ENCODE measurements around the gene BMPR2. TPM values are rescaled to one million over a fixed set of nuclear protein-coding genes. Genes with fewer than 3 reads are reported as not detected.
"Not testable (repeated sequence)": the region's sequence is repeated elsewhere in the genome, so short reads cannot be mapped to it uniquely, and the experiment has no call there.

BMPR2 gene
- polyA plus RNA-seq, 4 donors = 48.6 to 66.1 (median 56.4) TPM

DNA sequence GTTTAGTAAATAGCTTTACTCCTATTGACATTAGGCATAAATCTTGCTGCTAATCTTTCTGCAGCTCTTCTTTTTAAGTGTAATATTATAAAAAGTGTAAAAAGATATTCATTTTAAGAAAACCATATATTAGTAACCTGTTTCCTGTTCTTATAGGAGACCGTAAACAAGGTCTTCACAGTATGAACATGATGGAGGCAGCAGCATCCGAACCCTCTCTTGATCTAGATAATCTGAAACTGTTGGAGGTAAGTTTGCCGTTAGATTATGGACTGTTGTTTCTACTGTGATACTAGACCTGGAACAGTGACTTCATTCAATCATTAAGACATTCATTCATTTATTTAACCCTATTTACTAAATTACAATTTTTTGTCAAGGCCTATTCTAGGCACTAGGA is 138.6 kb downstream of the BMPR2 start:
- no peak for DNase-seq (ENCODE audit: low read depth in 4 of 4, low spot score in 2 of 4)

DNA sequence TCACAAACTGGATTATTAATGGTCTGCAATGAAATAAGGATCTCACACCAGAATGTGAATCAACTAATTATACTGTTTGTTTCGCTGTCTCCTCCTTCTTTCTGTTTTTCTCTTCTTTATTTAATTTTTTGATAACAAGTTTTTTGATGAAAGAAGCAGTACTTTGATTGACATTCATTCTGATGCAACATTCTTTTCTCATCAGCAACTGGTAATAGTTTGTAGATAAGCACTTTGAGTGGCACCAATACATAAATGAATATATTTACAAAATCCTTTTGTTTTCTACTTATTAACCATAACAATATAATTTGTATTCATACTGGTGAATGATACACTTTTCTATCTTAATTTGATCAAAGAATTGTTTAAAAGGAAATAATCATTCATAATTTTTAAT is 143.3 kb downstream of the BMPR2 start:
- no peak for DNase-seq (ENCODE audit: low read depth in 4 of 4, low spot score in 2 of 4)

DNA sequence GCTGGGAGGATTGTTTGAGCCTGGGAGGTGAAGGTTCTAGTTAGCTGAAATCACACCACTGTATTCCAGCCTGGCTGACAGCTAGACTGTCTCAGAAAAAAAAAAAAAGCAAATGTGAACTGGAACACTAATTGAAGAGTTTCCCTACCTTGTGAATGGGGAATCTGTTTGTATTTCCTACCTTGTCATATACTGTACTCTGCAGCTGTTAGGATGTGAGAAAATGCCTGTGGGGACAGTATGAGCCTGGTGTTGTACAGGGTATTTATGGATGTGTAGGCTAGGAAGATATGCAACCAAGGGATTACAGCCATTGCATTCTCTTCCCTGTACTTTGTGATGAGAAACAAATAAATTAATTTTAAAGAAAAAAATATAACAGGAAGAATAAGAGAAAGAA is 145.3 kb downstream of the BMPR2 start:
- no peak for DNase-seq (ENCODE audit: low read depth in 4 of 4, low spot score in 2 of 4)

DNA sequence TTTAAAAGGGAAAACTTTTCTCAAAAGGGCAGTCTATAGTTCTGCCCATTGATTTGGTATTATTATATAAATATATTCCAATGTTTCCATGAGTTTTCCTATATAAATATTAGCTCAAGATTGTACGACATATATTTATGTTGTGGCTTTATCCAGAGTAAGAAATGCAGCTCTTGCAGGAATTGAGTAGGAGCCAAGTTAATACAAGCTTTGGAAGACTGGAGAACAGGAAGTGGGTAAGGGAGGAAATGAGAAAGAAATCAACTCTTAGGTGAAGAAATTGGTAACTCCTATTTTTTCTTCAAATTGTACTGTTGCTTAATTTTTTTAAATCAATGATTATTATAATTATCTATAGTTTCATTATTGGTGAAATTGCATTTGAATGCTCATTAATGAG is 153.3 kb downstream of the BMPR2 start:
- no peak for DNase-seq (ENCODE audit: low read depth in 4 of 4, low spot score in 2 of 4)

DNA sequence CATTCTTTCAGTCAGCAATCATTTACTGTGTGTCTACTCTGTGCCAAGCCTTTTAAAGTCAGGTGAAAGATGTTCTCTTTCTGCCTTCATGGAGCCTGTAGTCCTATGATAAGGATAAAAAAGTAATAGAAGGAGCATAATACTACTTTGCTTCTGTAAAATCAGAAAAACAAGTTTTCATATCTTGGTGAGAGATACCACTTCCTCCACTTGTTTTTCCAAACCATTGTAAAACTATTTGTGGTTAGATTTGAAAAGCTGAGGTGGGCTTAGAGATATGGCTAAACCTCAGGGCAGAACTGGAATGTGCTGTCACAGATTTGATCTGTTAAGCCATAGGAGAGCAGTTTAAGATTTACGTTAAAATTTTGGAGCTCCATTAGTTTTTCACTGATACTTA is 153.9 kb downstream of the BMPR2 start:
- DNase-seq (ENCODE audit: low read depth in 4 of 4, low spot score in 2 of 4) = no peak

DNA sequence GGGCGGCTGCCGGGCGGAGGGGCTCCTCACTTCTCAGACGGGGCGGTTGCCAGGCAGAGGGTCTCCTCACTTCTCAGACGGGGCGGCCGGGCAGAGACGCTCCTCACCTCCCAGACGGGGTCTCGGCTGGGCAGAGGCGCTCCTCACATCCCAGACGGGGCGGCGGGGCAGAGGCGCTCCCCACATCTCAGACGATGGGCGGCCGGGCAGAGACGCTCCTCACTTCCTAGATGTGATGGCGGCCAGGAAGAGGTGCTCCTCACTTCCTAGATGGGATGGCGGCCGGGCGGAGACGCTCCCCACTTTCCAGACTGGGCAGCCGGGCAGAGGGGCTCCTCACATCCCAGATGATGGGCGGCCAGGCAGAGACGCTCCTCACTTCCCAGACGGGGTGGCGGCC is 159.2 kb downstream of the BMPR2 start:
- not testable (repeated sequence) for DNase-seq (ENCODE audit: low read depth in 4 of 4, low spot score in 2 of 4)

DNA sequence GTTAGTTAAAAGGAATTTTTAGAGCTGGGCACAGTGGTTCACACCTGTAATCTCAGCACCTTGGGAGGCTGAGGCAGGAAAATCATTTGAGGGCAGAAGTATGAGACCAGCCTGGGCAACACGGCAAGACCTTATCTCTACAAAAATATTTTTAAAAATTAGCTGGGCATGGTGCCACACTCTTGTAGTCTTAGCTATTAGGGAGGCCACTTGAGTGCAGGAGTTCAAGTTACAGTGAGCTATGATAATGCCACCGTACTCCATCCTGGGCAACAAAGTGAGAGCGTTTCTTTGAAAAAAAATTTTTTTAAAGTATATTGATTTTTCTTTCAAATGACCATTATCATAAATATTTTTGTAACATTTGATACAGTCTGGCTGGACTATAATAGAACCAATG is 165.0 kb downstream of the BMPR2 start:
- DNase-seq (ENCODE audit: low read depth in 4 of 4, low spot score in 2 of 4) = no peak

DNA sequence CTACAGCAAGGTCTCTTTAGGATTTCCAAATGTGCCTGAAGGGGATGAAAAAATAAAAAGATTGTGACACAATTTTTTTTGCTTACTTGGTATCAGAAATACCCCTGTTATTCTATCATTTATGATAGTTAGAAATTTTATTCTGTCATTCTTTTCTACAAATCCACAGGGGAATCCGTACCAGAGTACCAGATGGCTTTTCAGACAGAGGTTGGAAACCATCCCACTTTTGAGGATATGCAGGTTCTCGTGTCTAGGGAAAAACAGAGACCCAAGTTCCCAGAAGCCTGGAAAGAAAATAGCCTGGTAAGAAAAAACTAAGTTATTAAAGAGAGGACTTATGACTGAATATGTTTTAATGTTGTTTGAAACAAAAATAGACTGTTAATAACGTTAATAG is 166.0 kb downstream of the BMPR2 start:
- DNase-seq (ENCODE audit: low read depth in 4 of 4, low spot score in 2 of 4) = no peak

DNA sequence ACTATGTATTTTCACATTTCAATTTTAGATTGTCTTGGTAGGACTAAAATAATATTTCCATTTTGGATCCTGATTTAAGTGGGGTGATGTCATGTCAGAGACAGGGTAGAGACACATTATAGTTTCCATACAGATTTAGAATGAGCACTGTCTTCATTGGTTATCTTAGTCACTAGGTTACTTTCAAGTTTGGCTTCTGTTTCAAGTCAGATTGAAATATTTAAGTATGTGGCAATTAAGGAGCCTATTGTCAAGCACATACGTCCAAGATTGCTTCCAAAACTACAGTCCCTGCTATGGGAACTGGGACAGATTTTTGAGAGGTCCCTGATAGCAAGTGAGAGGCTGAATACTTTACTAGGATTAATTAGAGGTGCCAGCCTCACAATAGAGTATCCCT is 169.4 kb downstream of the BMPR2 start:
- DNase-seq (ENCODE audit: low read depth in 4 of 4, low spot score in 2 of 4) = no peak

DNA sequence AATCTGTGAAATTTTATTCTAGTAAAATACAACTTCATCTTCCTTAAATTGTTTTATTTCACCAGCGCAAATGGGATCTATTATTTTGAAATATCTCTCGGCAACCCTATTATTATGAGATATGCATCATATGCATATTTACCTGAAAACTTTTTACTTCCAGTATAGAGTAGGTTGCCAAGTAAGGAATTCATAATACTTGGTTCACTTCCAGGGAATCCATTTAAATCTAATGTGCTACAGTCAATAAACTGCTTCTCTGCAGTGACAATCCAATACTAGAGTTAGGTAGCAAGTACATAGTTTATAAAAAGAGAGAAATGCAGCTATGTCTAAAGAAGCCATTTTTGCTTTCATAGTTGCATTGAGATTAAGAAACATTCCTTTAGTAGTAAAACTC is 169.8 kb downstream of the BMPR2 start:
- DNase-seq (ENCODE audit: low read depth in 4 of 4, low spot score in 2 of 4) = no peak

DNA sequence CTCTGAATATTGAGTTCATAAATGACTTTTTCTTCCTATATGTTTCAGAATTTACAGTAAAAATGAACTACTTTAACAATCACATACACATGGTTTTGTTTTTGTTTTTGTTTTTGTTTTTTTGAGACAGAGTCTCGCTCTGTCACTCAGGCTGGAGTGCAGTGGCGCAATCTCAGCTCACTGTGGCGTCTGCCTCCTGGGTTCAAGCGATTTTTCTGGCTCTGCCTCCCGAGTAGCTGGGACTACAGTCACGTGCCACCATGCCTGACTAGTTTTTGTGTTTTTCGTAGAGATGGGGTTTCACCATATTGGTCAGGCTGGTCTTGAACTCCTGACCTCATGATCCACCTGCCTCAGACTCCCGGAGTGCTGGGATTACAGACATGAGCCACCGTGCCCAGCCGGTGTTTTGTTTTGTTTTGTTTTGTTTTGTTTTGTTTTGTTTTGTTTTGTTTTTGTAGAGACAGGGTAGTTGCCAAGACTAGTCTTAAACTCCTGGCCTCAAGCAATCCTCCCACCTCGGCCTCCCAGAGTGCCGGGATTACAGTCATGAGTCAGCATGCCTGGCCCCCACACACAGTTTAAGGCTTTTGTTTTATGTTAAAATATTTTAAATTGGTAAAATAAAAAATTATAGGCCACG is 170.5 kb downstream of the BMPR2 start:
- not testable (repeated sequence) for DNase-seq (ENCODE audit: low read depth in 4 of 4, low spot score in 2 of 4)

DNA sequence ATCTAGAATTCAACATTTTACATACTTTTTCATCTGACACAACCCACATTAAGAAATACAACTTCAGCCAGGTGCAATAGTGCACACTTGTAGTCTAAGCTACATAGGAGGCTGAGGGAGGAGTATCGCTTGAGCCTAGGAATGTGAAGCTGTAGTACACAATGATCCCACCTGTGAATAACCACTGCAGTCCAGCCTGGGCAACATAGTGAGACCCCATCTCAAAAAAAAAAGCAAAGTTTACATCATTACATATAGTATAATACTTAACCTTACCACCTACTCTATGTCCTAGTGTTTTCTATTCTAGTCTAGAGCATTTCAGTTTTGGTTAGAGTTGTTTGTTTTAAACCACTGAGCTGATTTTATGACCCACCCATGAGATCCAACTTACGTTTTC is 172.1 kb downstream of the BMPR2 start:
- DNase-seq (ENCODE audit: low read depth in 4 of 4, low spot score in 2 of 4) = no peak

DNA sequence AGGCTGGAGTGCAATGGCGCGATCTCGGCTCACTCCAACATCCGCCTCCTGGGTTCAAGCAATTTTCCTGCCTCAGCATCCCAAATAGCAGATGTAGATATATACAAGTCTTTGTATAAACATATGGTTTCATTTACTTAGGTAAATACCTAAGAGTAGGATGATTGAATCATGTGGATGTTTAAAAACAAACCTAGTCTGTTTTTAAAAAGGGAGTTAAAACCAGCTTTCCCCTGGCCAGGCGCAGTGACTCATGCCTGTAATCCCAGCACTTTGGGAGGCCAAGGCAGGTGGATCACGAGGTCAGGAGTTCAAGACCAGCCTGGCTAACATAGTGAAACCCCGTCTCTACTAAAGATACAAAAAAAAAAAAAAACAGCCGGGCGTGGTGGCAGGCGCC is 174.9 kb downstream of the BMPR2 start:
- DNase-seq (ENCODE audit: low read depth in 4 of 4, low spot score in 2 of 4) = not testable (repeated sequence)

DNA sequence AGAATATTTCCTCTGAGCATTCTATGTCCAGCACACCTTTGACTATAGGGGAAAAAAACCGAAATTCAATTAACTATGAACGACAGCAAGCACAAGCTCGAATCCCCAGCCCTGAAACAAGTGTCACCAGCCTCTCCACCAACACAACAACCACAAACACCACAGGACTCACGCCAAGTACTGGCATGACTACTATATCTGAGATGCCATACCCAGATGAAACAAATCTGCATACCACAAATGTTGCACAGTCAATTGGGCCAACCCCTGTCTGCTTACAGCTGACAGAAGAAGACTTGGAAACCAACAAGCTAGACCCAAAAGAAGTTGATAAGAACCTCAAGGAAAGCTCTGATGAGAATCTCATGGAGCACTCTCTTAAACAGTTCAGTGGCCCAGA is 179.2 kb downstream of the BMPR2 start:
- DNase-seq (ENCODE audit: low read depth in 4 of 4, low spot score in 2 of 4) = no peak

DNA sequence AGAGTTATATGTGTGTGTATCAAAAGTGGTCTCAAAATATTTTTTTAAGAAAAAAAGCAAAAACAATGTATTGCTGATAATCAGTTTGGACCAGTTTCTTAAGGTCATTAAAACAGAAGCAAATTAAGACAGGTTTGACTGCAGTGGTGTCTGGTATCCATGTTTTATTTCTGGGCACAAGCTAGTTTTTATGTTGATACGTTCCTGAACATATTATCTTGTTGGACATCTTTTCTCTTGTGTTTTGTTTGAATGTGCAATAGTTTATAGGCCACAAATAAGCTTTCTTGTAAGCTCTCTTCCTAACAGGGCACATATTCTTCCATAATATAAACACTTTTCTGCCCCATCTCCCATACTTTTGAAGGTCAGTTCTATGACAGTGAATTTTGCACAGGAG is 184.1 kb downstream of the BMPR2 start:
- DNase-seq (ENCODE audit: low read depth in 4 of 4, low spot score in 2 of 4) = no peak

DNA sequence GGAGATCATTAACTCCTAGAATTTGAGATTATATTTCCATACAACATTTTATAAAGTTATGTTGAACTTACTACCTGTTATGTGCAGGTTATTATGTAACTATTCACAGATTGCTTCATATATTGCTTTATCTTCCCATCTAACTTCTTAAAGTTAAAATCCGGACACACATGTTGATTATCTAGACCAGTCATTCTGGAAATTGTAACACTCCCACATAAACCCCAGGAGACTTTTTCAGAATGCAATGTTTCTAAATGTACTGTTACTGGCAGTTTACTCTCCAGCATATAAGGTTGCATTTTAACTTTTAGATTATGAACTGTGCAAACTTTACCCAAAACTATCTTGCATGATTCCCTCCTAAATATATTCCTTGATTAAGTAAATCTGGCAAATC is 188.1 kb downstream of the BMPR2 start:
- DNase-seq (ENCODE audit: low read depth in 4 of 4, low spot score in 2 of 4) = no peak

DNA sequence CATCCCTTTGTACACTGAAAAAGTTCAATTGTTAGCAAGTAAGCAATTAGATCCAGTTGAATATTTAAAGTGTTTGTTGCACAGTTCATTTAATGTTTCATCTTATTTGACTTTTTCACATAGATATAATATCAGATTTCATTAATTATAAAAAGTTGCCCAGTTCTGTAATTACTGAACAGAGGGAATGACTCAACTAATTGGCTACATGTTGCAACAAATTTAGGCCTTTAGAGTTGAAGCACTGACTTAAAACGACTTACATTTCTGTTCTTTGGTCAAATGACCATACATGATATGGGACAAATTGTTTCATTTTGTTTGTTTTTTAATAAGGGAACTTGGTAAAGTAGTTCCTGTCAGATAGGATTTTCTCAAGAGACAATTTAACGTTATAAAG is 190.2 kb downstream of the BMPR2 start:
- DNase-seq (ENCODE audit: low read depth in 4 of 4, low spot score in 2 of 4) = no peak

DNA sequence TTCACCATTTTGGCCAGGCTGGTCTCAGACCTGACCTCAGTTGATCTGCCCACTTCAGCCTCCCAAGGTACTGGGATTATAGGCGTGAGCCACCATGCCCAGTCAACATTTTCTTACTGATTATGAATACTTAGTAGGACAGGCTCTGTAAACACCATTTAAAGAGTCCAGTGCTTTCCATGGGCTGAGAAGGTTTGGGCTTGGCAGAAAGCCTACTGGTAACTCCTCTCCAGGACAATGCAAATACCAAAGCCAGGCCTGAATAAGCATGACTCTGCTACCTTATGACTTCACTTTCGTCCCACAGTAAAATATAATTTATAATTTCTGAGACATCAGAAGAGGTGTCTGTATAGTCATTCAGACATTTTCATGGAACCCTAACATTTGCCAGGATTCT is 198.4 kb downstream of the BMPR2 start:
- no peak for DNase-seq (ENCODE audit: low read depth in 4 of 4, low spot score in 2 of 4)

DNA sequence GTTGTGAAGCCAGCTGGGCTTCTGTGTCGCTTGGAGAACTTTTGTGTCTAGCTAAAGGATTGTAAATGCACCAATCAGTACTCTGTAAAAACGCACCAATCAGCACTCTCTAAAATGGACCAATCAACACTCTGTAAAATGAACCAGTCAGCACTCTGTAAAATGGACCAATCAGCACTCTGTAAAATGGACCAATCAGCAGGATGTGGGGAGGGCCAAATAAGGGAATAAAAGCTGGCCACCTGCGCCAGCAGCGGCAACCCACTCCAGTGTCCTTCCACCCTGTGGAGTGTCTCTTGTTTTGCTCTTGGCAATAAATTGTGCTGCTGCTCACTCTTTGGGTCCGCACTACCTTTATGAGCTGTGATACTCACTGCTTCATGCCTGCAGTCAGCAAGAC is 199.1 kb downstream of the BMPR2 start:
- not testable (repeated sequence) for DNase-seq (ENCODE audit: low read depth in 4 of 4, low spot score in 2 of 4)

DNA sequence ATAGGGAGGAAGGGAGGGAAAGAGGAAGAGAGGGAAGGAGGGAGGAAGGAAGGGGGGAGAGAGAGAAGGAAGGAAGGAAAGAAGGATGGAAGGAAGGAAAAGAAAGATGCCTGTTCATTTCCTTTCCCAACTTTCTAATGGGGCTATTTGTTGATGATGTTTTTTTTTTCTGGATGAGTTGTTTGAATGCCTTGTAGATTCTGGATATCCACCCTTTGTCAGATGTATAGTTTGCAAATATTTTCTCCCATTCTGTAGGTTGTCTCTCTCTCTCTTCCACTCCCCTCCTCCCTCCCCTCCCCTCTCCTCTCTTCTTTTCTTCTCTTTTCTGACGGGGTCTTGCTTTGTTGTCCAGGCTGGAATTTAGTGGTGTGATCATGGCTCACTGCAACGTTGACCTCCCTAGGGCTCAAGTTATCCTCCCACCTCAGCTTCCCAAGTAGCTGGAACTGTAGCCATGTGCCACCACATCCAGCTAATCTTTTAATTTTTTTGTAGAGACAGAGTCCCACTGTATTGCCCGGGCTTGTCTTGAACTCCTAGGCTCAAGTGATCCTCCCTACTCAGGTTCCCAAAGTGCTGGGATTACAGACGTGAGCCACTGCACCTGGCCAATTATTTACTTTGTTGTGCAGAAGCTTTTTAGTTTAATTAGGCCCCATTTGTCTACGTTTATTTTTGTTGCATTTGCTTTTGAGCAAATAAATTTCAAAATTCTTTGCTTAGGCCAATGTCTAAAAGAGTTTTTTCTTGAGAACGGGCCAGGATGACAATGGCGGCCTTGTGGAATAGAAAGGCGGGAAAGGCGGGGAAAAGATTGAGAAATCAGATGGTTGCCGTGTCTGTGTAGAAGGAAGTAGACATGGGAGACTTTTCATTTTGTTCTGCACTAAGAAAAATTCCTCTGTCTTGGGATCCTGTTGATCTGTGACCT is 201.4 kb downstream of the BMPR2 start:
- DNase-seq (ENCODE audit: low read depth in 4 of 4, low spot score in 2 of 4) = no peak

DNA sequence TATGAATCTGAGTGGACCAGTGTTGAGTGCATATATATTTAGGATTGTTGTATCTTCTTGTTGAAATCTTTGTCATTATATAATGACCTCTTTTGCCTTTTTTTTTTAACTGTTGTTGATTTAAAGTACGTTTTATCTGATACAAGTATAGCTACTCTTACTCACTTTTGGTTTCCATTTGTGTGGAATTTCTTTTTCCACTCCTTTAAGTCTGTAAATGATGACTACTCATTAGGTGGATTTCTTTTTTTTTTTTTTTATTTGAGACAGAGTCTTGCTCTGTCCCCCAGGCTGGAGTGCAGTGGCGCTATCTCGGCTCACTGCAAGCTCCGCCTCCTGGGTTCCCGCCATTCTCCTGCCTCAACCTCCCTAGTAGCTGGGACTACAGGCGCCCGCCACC is 206.7 kb downstream of the BMPR2 start:
- not testable (repeated sequence) for DNase-seq (ENCODE audit: low read depth in 4 of 4, low spot score in 2 of 4)

DNA sequence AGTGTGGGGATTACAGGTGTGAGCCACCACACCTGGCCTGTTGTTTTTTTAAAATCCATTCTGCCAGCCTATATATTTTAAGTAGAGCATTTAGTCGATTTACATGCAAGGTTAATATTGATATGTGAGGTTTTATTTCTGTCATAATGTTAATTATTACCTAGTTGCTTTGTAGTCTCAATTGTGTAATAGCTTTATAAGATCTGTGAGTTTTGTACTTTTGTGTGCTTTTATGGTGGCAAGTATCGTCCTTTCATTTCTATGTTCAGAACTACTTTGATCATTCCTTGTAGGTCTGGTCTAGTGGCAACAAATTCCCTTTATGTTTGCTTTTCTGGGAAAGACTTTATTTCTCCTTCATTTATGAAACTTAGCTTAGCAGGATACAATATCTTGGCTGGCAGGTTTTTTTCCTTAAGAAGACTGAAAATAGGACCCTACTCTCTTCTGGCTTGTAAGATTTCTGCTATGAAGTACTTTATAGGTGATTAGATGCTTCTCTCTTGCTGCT is 207.6 kb downstream of the BMPR2 start:
- no peak for DNase-seq (ENCODE audit: low read depth in 4 of 4, low spot score in 2 of 4)
